Body of pancreas (tissue), 4 donors: ENCODE results near the gene CD70.

Experiments
- POLR2A ChIP-seq, 3 donors: fragments of 450-650 bp; IDR thresholded peaks; one replicate each; pipeline ENCODE4 v1.6.1; 2016; ENCODE audit warnings: antibody characterized with exemption in 3 of 3, mild to moderate bottlenecking in 2 of 3
- TF ChIP-seq, protein P1 (sequence below), 7 experiments: fragments of 450-650 bp in 4 of 7; fragments of 200-600 bp in 3 of 7; sonication (generic) in 3 of 7; IDR thresholded peaks; one replicate each; pipeline ENCODE4 v1.5.1; 2016 to 2019; ENCODE audit warnings: antibody characterized with exemption in 7 of 7

- TF ChIP-seq, protein P1, sequence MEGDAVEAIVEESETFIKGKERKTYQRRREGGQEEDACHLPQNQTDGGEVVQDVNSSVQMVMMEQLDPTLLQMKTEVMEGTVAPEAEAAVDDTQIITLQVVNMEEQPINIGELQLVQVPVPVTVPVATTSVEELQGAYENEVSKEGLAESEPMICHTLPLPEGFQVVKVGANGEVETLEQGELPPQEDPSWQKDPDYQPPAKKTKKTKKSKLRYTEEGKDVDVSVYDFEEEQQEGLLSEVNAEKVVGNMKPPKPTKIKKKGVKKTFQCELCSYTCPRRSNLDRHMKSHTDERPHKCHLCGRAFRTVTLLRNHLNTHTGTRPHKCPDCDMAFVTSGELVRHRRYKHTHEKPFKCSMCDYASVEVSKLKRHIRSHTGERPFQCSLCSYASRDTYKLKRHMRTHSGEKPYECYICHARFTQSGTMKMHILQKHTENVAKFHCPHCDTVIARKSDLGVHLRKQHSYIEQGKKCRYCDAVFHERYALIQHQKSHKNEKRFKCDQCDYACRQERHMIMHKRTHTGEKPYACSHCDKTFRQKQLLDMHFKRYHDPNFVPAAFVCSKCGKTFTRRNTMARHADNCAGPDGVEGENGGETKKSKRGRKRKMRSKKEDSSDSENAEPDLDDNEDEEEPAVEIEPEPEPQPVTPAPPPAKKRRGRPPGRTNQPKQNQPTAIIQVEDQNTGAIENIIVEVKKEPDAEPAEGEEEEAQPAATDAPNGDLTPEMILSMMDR (IDR thresholded peaks at IDR 0.05): no peak
- TF ChIP-seq POLR2A (IDR thresholded peaks at IDR 0.05): no peak
Observed at GRCh38 chr19:6568816-6569215, 22.1 kb downstream of the CD70 start.
